Prostate gland (tissue), 1 donor: Measurements from ENCODE around the gene DSCAML1.

Experiments used
- POLR2A ChIP-seq: fragments of 450-650 bp; IDR thresholded peaks from one replicate; pipeline ENCODE4 v1.6.1; 2016; ENCODE audit warnings: antibody characterized with exemption, mild to moderate bottlenecking
- POLR2AphosphoS5 ChIP-seq: sonication (generic); formaldehyde crosslinking; IDR thresholded peaks from one replicate; pipeline ENCODE4 v1.6.1; 2017; ENCODE audit warnings: antibody characterized with exemption

DNA sequence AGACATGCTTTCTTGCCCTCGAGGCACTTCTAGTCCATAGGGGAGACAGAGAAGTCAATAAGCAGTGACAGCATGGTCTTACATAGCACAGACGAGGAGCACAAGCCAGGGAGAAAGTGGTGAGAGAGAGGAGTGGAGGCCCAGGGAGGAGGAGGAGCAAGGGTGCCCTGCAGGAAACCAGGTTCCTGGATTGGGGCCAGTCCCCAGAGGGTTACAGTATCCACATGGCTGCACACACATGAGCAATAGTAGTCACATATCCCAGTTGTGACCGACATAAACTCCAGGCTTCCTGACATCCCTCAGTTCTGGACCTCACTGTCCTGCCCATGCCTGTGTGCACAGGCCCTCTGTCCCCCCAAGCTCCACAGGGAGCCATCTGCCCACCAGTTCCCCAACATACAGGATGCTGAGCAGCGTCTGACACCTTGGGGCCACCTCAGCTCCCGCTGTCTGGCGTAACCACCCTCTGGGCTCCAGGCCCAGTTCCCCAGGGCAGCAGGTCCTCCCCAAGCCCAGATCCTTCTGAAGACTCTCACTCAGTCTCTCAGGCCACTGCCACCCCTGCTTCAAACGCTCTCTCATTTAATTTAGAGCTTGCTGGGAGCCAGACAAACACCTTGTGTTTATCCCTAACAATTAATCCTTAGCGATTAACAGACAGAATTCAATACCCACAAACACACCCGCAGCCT, 53.7 kb downstream of the DSCAML1 start:
- no peak for TF ChIP-seq POLR2A
- no peak for TF ChIP-seq POLR2AphosphoS5
